Bronchial smooth muscle cell (primary cell): ENCODE measurements around the gene PDK1. TPM values are rescaled to one million over a fixed set of nuclear protein-coding genes. Genes with fewer than 3 reads are reported as not detected.

Experiments used
- total RNA-seq: library from RNA; depleted of rRNA; stranded (reverse); fragments of >200 nt; gene quantifications from 2 replicates; pipeline ENCODE4 v1.2.1, GENCODE V29; 2014

PDK1 gene
- 7.8 and 9.0 TPM in 2 replicates for total RNA-seq

DNA sequence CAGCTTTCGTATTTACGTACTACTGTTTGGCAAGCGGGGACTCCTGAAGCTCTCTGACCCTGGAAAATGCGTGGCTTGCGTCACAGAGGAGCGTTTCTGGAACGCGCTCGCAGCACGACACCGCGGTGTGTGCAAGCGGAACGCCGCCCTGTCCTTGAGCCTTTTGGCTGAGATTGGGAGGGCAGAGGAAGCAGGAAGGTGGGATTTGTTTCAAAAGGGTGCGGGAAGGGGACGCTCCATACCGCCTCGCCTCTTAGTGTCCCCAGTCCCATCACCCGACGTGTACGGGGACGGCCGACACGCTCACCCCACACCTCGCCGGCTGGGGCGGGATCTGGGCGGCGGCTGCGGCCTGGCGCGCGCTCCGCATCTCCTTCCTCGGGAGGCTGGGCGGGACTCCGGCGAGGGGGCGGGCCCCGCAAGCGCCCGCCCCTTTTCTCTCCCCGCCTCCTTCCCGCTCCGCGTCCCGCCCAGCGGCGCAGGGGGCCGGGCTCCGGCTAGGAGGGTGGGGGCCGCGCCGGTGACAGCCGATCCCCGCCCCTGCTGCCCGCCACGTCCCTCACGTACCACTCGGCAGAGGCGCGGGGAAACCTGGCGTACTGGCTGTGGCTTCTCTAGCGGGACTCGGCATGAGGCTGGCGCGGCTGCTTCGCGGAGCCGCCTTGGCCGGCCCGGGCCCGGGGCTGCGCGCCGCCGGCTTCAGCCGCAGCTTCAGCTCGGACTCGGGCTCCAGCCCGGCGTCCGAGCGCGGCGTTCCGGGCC, at the start of gene PDK1:
Gene PDK1 (plus strand): TSS at position 569 of the 762 bp plus-strand sequence. CDS start 61 bp downstream, at position 630.

Other genes with a start within 250 kb of the PDK1 start
- 5.3 and 23.2 TPM in 2 replicates for gene ITGA6, start 128.5 kb upstream of the PDK1 start, total RNA-seq
- 0.79 and 1.9 TPM in 2 replicates for gene RAPGEF4, start 179.8 kb downstream of the PDK1 start, total RNA-seq